Measurements from ENCODE around the gene CYP4F2. TPM values are rescaled to one million over a fixed set of nuclear protein-coding genes. Genes with fewer than 3 reads are reported as not detected.

CYP4F2 gene
- total and polyA plus RNA-seq, 9 of the 15 experiments (the other 6 are each of a cell fraction or from before 2014, with no cell fraction given) = 0.10 to 0.56 (median 0.32) TPM; not detected in 2

DNA sequence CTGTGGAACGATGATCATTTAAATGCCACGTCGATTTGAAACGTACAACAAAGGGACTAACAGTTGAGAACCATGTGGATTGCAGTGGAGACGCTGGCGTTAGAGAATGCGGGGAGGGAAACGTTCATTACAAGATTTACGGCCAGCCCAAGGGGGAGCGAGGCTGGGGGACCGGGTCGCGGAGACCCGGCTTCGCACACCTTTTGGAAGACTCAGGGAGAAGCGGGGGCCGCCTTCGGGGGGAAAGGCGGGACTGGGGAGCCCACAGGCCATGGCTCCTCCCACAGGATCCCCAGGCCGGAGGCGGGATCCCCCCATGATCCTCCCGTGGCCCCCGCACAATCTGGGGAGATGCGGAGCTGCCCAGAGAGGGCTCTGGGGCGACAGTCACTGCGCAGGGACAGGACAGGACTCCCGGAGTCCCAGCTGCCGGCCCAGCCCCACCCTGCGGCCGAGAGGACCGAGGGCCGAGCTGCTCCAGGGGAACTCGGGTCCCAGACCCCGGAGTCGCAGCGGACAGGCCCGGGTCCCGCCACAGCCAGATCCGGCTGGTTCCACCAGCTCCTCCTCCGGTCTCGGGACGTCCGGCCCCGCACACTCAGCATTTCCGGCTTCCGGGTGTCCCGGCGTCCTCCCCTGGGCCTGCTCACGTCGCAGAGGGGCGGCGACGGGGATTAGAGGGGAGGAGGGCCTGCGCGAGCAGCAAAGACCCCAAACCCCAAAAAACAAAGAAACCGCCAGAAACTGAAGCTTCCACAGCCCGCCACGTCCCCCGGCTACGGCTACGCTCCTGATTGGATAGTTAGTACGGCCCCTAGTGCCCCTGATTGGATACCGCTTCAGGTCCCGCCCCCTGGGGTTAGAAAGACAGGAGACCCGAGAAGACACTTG, 61.3 kb downstream of the CYP4F2 start (continued):
- TF ChIP-seq ATF7 (IDR thresholded peaks at IDR 0.05) = peak; percentile 84
- TF ChIP-seq HOMEZ (CRISPR knock-in tag; IDR thresholded peaks at IDR 0.05) = no peak
- TF ChIP-seq HDAC1 (IDR thresholded peaks at IDR 0.05) = no peak; a peak in 1 of 4 replicates
- TF ChIP-seq CREB3 (tag; conservative IDR thresholded peaks at IDR 0.05; ENCODE audit: low read depth) = no peak
- no peak for TF ChIP-seq STAG1 (CRISPR knock-in tag; IDR thresholded peaks at IDR 0.05; ENCODE audit: borderline replicate concordance)
- TF ChIP-seq E2F4 (CRISPR knock-in tag; IDR thresholded peaks at IDR 0.05; ENCODE audit: low read depth) = no peak
- TF ChIP-seq NR2C2 (CRISPR knock-in tag; IDR thresholded peaks at IDR 0.05) = no peak
- TF ChIP-seq NR2C2 (tag; IDR thresholded peaks at IDR 0.05) = no peak
- no peak for TF ChIP-seq MCM2 (IDR thresholded peaks at IDR 0.05; ENCODE audit: low read depth)
- TF ChIP-seq MAFG (tag; conservative IDR thresholded peaks at IDR 0.05) = peak; percentile 76; the same call in 1 of the 2 replicates
- peak in 1 of 2 experiments; percentile 73; a peak in 1 of 4 replicates for TF ChIP-seq KDM4B (IDR thresholded peaks at IDR 0.05; ENCODE audit: borderline replicate concordance in 2 of 2, low read depth in 1 of 2)
- no peak for TF ChIP-seq ZNF785 (CRISPR knock-in tag; IDR thresholded peaks at IDR 0.05)
- no peak for TF ChIP-seq ETS2 (tag; IDR thresholded peaks at IDR 0.05; ENCODE audit: borderline replicate concordance, poor library complexity, severe bottlenecking)
- peak; percentile 77 for TF ChIP-seq CHD1 (IDR thresholded peaks at IDR 0.05; ENCODE audit: low read length)
- peak; percentile 52 for TF ChIP-seq ZNF77 (CRISPR knock-in tag; IDR thresholded peaks at IDR 0.05)
- peak; percentile 80; the same call in 1 of the 2 replicates for TF ChIP-seq ZNF76 (CRISPR knock-in tag; IDR thresholded peaks at IDR 0.05; ENCODE audit: borderline replicate concordance)
- no peak for TF ChIP-seq SOX6 (IDR thresholded peaks at IDR 0.05)
- peak; percentile 75; the same call in 1 of the 2 replicates for TF ChIP-seq ZNF717 (CRISPR knock-in tag; IDR thresholded peaks at IDR 0.05)
- TF ChIP-seq BCLAF1 (IDR thresholded peaks at IDR 0.05; ENCODE audit: borderline replicate concordance in 1 of 2, control insufficient read depth in 1 of 2, low read depth in 2 of 2, low read length in 1 of 2) = 0 out of 4 replicates have a peak, but pooled peaks of 1 of the 2 experiments have one; percentile 44
- no peak for TF ChIP-seq MCM5 (IDR thresholded peaks at IDR 0.05; ENCODE audit: low read depth)

Data from K562 (cell line).